Right forelimb (tissue), 1 donor: ENCODE measurements around the gene SNAPC2.

ENCODE experiments used
- DNase-seq: peaks from one replicate; pipeline ENCODE4 v3.0.0-alpha.2; 2018

SNAPC2 gene, protein sequence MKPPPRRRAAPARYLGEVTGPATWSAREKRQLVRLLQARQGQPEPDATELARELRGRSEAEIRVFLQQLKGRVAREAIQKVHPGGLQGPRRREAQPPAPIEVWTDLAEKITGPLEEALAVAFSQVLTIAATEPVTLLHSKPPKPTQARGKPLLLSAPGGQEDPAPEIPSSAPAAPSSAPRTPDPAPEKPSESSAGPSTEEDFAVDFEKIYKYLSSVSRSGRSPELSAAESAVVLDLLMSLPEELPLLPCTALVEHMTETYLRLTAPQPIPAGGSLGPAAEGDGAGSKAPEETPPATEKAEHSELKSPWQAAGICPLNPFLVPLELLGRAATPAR

DNA sequence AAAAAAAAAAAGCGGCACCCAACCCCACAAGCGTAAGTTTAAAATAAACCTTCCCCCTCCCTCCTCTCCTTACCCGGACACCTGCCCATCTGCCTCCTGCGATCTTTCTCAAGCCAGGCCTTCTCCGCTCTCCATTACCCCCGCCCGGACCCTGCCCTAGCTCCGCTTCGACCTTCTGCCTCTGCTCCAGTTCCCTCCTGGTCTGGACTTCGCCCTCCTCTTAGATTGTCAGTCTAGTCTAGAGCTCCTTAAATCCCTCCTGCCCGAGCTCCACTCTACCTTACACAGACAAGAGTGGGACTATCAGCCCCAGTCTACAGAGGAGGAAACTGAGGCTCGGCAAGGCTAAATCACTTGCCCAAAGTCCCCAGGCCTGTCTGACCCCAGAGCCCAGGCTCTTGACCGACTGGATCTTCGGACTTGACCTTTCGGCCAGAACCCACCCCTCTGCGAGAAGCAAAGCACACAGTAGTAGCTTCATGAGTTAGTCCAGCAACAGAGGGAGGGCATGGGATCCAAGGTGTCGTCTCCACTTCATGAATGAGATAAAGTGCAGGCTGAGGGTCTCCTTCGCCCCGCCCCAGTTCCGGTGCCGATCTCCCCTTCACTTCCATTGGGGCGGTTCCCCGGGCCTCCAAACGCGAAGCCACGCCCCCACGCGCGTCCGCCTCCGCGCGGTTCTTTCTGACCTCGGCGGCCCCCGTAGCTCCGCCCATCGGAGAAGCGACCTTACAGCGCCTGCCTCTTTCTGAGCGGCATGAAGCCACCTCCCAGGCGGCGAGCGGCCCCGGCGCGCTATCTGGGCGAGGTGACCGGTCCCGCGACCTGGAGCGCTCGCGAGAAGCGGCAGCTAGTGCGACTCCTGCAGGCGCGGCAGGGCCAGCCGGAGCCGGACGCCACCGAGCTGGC, at the start of gene SNAPC2:
TSS of gene SNAPC2 (plus strand) at position 729 of the 909 bp plus-strand sequence. CDS start at position 758, 29 bp downstream.
- DNase-seq = peak; percentile 98

DNA sequence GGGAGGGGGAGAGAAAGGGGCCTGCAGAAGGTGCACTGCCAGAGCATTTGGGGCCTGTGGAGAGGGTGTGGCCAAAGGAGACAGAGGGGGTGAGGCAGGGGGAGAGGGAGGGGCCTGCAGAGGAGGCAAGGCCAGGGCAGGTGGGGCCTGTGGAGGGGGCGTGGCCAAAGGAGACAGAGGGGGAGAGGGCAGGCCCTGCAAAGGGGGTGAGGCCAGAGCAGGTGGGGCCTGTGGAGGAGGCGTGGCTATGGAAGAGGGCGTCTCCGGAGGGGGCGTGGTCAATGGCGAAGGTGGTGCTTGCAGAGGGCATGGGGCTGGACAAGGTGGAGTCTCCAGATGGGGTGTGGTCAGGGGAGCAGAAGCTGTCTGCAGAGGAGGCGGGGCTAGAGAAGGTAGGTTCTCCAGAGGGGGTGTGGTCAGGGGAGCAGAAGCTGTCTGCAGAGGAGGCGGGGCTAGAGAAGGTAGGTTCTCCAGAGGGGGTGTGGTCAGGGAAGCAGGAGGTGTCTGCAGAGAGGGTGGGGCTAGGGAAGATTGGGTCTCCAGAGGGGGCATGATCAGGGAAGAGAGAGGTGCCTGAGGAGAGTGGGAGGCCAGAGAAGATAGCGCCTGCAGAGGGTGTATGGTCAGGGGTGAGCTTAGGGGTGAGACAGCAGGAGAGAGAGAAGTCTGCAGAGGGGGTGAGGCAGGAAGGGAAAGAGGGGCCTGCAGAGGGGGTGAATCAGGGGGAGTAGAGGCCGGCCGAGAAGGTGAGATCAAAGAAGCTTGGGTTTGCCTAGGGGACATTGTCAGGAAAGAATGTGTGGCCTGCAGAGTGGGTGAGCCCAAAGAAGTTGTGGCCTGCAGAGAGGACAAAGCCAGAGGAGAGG, 49.3 kb upstream of the SNAPC2 start:
- DNase-seq = peak; percentile 75

DNA sequence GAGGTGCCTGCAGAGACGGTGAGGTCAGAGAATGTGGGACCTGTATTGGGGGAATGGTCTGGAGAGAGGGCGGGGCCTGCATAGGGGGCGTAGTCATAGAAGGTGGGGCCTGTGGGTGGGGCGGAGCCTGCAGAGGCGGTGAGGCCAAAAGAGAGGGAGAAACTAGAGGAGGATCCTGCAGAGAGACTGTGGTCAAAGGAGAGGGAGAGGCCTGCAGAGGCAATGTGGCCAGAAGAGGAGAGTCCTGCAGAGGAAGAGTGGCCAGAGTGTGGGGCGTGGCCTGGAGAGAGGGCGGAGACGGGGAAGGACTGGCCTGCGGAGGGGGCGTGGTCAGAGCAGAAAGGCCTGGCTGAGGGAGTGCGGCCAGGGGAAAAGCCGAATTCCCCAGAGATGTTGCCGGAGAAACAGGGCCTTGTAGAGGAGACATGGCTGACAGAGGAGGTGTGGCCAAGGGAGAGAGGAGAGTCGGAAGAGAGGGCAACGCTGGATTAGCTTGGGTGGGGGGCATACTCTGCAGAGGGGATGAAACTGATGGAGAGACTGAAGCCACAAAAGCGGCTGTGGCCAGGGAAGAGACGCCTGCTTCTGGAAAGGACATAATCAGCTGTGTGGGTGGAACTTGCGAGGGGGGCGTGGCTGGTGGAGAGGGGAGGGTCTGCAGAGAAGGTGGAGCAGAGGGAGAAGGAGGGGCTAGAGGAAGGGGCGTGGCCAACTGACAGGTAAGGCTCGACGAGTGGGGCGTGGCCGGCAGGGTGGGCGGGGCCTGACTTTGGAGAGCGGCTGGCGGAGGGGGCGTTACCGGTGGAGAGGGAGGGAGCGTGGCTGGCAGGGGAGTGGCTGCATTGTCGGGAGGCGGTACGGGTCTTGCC, 48.5 kb upstream of the SNAPC2 start:
- DNase-seq = peak; percentile 88

DNA sequence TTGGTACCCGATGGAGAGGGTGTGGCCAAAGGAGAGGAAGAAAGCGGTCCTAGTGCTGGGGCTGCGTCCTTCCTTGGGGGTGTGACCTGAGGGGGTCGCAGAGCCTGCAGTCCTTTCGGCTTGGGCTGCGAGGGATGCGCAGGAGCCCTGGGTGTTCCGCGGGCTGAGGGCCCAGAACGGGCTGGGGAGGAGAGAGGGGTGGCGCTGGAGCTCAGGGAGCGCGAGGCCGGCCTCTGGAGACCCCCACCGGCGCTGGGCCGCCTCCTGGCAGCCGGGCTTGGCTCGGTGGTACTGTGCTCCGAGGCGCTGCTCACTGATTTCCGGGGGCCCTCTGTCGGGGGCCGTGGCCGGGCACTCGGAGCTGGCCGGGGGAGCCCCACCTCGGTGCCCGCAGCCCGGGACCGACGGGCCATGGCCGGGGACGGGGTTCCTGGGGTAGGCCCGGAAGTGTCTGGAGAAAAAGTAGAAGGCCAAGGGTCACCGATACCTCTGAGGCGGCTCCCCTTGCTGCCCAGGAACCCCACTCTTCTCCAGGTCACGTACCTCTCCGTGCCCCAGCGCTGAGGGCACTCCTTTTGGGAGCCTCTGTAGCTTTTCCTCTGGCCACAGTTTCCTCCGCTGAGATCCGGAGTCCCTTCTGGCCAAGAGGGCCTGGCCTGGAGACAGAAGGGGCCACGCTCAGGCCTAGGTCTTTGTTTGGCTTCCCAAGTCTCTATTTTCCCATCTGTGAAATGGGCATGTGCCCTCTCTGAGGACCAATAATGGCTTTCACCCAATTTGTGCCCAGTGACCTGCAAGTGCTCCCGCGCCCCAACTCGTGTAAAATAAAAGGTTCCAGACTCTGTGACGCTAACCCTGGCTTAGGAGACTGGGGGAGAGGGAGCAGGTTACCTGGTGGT, 47.6 kb upstream of the SNAPC2 start:
- no peak for DNase-seq

DNA sequence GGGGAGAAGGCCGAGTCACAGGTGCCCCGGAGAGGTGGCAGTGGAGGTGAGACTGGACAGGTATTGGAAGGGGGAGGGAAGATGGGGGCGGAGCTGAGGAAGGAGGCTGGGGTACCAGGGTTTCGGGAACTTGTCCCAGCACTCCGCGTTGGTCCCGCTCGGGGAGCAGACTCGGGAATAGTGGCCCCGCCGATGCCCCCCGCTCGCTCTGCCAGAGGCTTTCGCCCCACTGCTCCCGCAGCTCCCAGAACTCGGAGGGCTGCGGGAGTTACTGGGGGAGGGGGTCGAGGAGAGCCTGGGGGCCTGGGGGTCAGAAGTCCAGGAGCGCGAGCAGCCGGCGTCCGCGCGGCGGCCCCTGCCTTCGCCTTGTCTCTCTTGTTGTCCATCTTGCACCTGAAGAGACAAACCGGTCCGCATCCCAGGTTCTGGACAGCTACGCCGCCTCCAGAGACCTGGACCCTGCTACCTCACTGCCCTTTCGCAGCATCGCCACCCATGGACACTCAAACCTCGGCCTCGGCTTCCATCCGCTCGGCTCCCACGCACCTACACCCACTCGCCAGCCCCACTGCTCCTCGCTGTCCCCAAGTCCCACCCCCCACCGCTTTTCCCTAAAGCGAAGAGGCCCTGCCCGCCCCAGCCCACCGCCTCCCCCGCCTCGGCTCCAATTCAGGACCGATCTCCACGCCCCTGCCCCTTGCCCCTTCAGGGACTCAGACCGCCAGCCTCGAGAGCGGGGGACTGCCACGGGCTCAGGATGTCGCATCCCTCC, 46.6 kb upstream of the SNAPC2 start:
- no peak for DNase-seq

DNA sequence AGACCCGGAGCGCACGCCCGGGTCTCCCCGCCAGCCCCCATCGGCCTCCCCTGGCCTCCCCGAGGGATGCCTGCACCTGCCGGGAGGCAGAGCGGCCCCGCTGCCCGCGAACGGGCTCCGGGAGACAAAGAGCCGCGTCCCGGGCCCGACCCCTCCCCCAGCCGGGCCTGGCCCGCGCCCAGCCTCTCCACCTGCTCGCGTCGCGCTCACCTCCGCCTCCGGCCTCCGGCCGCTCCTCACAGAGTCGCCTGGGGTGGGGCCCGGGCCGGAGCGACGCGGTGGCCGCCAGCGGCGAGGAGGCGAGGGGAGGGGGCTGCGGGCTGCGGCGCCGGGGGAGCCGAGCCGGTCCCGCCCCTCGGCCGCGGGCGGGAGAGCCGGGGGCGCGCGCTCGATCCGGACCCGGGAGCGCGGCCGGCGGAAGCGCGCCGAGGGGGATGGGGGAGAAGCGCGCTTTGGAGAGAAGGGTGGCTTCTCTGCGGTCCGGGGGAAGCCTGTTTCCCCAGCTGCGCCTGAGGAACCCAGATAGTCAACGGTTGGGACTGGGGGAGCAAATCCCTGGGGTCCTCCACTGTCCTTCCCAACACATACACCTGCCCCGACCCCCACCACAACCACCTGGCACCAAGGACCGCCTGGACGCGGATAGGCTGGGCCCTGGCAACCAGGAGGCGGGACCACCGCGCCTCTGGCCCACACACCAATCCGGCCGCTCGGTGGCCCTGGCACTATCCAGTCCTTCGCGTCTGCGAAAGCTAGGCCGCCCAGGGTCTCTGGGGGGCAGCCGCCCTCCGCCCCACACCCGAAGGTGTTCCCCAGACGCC, 45.9 kb upstream of the SNAPC2 start, which contains the start of gene PRR36:
TSS of gene PRR36 (minus strand) at position 315 of the 821 bp plus-strand sequence. CDS start 701 bp downstream, outside the sequence.
- no peak for DNase-seq

DNA sequence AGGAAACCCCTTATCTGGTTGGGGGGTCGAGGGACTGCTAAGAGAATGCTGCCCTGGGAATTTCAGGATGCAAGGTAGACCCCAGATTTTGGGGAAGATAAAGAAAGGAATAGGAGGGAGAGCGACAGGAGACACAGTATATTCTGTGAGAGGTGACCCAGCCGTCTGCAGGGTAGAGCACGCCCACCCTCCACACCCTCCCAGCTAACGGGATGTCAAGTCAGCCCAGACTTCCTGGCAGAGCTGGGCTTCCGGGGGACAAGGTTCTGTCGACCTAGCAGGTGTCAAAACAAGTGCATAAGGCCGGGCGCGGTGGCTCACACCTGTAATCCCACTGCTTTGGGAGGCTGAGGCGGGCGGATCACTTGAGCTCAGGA, 45.3 kb upstream of the SNAPC2 start:
- no peak for DNase-seq

DNA sequence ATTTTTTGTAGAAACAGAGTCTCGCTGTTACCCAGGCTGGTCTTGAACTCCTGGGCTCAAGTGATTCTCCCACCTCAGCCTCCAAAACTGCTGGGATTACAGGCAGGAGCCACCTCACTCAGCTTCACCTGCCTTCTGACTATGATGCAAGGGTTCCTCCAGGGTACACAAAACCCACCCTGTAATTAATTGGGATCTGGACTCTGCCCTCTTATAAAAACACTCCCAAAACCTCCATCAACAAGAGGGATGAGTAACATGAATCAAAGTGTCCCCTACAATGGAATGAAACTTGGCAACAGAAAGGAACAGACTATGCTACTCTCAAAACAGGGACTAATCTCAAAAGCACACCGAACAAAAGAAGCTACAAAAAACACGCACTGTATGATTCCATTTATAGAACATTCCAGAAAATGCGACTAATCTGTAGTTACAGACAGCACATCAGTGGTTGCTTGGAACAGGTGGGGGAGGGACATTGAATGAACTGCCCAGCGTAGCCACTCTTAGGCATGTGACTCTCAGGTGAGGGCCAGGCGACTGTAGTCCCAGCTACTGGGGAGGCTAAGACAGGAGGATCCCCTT, 42.8 kb upstream of the SNAPC2 start:
- DNase-seq = no peak

DNA sequence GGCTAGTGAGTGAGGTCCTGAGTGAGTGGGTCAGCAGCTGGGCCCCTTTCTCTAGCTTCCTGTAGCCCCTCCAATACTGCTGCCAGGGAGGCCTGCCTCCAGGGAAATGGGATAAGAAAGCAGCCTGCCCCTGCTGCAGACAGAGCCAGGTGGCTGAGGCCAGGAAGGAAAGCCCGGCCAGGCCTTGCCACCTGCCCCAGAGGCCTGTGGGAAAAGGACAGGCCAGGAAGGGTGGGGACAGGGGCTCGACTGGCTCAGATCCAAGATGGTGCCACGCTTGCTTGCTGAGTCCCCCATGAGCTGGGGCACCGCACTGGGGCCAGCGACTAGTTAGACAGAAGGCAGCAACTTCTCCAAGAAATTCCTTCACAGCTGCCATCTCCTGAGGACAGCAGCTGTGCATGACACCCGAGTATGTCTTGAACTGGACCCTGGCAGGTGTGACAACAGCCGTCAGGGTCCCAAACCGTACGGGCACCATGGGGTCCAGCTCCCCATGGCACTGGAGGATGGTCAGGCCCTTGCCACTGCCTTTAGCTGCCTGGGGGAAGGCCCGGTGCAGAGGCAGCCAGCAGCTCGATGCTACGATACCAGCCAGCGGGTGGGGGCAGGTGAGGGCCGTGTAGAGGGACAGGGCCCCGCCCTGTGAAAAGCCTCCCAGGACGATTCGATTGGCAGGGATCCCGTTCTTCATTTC, 40.9 kb upstream of the SNAPC2 start:
- DNase-seq = no peak

DNA sequence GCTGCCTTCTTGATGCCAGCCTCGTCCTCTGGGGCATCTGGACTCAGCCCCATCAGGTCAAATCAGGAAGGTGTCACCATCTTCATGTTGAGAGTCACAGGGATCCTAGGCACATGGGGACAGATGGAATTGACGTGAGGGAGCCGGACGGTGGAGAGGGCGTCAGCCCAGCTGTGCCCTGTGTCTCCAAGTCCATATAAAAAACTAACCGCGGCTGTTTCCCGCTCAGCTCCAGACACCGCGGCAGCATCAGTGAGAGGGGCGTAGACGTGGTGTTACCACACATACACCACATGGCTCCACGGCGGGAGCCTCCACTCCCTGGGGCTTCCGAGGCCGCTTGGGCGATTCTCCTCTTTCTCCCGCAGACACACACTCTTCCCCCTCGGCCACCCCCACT, 40.3 kb upstream of the SNAPC2 start:
- DNase-seq = no peak

DNA sequence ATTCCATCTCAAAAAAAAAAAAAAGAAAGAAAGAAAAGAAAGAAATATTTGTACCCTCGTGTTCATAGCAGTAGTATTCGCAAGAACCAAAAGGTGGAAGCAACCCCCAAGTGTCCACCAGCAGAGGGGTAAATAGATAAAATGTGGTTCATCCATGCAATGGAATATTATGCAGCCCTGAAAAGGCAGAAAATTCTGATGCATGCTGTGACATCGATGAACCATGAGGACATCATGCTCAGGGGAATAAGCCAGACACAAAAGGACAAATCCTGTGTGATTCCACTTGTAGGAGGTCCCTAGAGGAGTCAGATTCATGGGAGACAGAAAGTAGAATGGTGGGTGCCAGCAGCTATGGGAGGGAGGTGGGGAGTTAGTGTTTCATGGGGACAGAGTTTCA, 38.2 kb upstream of the SNAPC2 start:
- DNase-seq = no peak

DNA sequence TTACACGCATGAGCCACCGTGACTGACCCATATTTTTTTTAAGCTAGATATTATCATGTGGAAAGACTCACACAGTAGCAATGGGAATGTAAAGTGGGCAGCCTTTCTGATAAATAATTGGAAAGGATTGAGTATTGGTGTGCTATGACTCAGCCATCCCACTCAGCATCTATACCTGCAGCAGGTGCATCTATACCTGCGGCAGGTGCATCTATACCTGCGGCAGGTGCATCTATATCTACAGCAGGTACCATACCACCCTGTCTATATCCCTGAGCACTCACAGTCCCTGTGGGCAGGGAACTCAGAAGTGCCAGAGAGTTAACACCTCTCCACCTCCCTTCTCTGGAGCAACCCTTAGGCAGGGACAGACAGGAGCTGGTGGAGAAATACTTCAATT, 37.0 kb upstream of the SNAPC2 start:
- no peak for DNase-seq

DNA sequence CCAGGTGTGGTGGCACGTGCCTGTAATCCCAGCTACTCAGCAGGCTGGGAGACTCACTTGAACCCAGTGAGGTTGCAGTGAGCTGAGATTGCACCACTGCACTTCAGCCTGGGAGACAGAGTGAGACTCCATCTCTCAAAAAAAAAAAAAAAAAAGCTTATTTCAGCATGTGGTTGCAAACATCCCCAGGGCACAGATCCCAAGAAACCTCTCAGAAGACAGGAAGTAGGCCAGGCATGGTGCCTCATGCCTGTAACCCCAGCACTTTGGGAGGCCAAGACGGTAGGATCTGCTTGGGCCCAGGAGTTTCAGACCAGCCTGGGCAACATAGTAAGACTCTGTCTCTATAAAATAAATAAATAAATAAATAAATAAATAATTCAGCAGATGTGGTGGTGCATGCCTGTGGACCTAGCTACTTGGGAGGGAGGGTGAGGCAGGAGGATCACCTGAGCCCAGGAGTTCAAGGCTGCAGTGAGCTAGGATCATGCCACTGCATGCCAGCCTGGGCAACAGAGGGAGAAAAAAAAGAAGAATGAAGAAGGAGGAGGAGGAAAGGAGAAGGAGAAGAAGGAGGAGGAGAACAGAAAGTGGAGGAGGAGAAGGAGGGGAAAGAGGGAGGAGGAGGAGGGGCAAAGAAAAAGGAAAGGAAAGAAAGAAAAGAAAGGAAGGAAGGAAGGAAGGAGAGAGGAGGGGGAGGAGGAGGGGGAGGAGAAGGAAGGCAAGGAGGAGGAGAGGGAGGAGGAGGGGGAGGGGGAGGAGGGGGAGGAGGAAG, 36.2 kb upstream of the SNAPC2 start:
- no peak for DNase-seq

DNA sequence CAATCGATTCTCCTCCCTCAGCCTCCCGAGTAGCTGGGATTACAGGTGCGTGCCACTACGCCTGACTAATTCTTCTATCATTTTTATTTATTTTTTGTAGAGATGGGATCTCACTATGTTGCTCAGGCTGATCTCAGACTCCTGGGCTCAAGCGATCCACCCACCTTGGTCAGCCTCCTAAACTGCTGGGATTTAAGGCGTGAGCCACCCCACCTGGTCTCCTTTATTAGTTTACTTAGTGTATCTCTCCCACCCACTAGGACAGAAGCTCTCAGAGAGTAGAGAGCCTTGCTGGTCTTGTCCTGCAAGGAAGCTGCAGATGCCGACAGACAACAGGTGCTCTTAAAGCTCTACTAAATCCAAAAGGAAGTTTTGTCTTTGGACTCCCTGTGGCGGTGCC, 34.3 kb upstream of the SNAPC2 start:
- no peak for DNase-seq

DNA sequence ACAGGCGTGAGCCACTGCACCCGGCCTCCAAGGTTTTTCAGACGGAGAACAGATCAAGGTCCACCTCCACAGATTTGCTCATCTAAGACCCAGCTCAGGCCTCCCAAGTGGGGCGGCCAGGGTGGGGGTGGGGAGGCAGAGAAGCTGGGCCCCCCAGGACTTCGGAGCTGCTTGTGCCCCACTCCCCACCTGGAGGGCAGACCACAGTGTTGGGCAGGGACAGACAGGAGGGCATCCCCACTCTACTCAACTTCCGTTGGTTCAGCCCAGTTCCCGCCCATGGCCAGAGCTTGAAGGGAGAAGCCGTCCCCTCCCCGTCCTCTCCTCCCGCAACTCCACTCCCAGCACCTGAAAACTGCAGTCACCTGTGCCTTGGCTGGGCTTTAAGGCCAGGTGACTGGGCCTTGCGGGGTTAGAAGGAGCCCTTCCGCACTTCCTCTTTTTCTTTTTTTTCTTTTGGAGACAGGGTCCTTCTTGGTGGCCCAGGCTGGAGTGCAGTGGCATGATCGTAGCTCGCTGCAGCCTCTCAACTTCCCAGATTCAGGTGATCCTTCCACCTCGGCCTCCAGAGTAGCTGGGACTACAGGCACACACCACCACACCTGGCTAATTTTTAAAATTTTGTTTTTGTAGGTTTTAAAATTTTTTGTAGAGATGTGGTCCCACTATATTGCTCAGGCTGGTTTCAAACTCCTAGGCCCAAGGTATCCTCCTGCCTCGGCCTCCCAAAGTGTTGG, 32.6 kb upstream of the SNAPC2 start:
- no peak for DNase-seq

DNA sequence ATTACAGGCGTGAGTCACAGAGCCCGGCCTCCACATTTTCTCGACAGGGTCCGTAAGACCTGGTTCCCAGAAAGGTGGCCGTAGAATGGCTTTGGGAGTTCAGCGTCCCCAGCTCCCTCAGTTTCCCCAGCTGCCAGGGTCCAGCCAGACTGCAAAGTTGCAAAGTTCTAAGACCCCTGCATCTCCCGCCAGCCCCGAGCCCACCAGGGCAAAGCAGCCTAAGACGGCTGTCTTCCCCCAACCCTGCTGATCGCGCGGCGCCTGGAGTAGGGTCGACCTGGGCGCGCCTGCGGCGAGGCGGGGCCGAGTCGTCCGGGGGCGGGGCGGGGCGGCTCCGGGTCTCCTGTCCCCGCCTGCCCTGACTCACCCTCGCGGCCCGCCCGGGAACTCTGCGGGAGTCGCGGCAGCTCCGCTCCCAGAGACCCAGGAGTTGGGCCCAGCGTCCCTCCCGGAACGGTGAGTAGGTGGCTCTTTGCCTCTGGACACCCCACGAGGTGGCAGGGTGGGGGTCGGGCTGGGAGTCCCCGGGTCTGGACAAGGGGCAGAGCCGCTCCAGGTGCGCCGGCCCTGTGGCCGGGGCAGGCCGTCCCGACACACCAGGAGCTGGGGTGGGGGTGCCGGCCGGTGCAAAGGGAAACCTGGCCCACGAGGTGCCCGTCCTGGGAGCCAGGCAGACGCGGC, 31.9 kb upstream of the SNAPC2 start, which contains the start of gene LRRC8E:
TSS of gene LRRC8E (plus strand) at position 366 of the 681 bp plus-strand sequence. CDS start 7,094 bp downstream, outside the sequence.
- no peak for DNase-seq
